Embryonic facial prominence (tissue), 1 donor: ENCODE results near the gene STX16.

Experiments
- DNase-seq: peaks from one replicate; pipeline ENCODE4 v3.0.0-alpha.2; 2016; ENCODE audit errors: extremely low spot score

Gene STX16

DNA sequence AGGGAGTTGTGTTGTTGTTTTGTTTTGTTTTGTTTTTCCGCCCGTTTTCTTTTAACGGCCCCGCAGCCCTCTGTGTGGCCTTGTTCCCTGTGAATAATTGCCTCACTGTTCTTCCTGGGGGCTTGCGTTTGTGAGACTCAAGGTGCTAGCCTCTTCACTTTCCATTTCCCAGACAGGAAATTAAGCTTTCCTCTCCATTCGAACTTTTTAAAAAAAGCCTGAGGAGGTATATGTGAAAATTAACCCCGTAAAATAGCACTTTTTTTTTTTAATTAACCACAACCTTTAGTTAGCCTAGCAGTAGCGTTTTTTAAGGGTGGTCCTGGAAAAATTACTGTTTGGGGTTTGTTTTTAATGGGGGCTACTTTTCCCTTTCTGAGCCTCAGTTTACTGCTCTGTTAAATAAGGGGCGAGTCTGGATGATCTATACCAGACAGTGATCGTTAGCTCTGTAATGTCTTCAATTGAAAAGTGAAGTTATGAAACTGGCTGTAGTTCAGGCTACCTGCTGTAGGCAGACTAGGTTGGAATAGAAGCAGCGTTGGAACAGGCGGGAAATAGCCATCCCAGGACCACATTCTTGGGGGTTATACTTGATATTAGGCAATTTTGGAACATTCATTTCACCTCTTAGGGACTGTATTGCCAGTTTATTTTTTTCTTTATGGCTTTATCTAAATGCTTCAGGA, 1.7 kb downstream of the STX16 start:
- no peak for DNase-seq

- DNase-seq: no peak
Observed at GRCh38 chr20:58654337-58654736, 3.3 kb downstream of the STX16 start.

GRCh38 chr20:58655328-58656107, 4.4 kb downstream of the STX16 start:
- no peak for DNase-seq

DNA sequence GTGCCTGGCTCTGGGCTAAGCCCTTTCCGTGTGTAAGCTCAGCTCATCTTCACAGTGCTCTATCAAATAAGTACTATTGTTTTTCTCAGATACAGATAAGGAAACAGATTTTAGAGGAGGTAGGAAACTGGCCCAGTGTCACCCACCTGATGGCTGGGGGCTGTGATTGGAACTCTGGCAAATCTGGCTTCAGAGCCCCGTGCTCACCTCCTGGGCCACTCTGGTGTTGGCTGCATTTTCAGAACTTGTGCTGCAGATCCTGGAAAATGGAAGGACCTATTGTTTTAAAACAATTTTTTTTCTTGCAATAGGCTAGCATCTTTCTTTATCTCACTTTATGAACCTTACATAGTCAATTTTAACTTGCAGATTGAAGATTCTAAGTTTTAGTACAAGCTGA, 5.7 kb downstream of the STX16 start:
- no peak for DNase-seq

- DNase-seq: no peak
Observed at GRCh38 chr20:58657262-58657661, 6.2 kb downstream of the STX16 start.

DNA sequence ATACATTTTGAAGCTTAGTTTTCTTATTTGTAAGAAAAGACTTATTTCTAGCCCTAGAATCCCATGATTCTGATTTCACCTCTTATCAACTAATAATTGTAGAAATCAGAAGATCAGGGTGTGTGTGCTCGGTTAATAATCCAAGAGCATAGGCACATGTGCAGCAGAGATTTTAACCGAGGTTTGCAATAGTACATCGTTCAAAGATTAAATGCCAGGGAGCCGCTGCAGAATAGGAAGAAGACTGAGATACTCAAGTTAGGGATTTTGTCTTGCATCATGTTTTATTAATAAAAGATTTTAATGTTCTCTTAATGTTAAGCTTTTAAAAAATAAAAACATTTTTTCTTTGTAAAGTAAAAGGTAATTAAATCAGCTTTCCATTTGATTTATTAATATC, 6.9 kb downstream of the STX16 start:
- DNase-seq: no peak

GRCh38 chr20:58658760-58659159, 7.7 kb downstream of the STX16 start:
- no peak for DNase-seq

DNA sequence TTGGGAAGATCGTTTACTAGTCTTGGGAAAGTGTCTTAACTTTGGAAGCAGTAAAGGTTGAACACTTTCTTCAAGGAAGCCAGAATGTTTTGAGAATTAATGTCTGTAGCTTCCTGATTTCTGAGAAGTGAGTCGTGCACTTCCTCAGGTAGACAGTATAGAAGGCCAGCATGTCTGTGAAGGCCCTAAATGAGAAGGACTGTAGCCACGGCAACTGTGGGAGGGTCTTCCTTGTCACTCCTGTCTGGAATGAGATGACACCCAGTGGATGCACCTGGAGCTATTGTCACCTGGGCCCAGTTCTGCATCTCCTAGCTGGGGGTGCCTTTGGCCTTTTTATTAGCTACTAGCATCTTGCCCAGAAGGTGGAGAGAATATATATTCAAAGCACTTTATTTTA, 8.8 kb downstream of the STX16 start:
- DNase-seq: no peak

GRCh38 chr20:58660855-58661597, 9.9 kb downstream of the STX16 start:
- no peak for DNase-seq

DNA sequence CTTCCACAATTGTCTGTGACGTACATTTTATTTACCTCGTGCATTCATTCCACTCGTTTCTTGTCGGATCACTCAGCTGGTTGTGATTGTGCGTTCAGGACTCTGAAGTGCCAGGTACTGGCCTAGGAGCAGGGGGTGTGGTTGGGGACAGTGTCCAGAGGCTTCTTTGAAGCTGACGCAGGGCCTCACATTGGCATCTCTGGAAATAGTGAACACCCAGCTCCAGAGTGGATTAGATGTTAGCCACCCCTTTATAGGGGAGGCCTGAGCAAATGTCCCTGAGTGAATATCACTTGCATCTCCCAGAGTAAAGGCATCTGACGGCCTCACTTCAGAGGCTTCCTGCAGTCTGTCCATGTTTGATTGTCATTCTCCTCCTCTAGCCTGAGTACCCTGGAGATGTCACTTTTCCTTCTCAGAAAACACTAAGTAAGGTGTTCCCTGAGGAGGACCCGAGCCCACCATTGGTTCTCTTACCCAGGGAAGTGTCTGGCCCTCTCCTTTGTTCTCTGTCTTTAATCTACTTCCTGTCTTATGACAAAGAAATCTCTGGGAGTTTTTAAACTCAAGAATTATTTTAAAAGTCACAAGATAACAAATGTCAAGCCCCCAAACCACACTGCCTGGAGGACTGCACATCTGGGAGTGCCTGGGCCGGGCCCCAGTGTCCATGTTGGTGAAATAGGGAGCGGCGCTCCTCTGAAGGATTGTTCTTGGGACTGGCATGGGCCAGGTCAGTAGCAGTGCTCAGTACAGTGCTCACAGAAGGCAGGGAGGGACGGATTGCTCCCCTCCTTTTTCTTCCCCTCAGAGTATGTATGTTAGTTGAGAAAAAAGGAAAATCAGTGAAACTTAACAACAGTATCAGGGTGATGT, 10.8 kb downstream of the STX16 start:
- no peak for DNase-seq

- no peak for DNase-seq
Observed at GRCh38 chr20:58664331-58664730, 13.2 kb downstream of the STX16 start.

GRCh38 chr20:58664883-58665282, 13.8 kb downstream of the STX16 start:
- no peak for DNase-seq

DNA sequence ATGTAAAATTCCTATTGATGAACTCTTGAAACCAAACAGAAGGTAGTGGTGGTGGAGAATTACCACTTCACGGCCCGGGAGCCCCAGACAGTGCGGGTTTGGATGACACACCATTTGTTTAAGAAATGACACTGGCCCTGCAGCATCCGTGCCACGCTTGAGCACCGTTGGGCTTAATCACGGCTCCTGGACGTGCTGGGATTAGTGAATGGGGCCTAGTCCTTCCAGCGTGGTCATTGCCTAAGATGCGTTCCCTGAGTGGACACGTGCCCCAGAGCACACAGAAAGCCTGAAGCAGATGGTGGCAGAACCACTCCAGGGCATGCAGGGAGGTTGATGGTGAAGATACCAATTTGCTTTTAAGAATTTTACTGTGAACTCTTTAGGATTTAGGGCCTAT, 14.5 kb downstream of the STX16 start:
- no peak for DNase-seq

- no peak for DNase-seq
Observed at GRCh38 chr20:58666702-58667101, 15.6 kb downstream of the STX16 start.

DNA sequence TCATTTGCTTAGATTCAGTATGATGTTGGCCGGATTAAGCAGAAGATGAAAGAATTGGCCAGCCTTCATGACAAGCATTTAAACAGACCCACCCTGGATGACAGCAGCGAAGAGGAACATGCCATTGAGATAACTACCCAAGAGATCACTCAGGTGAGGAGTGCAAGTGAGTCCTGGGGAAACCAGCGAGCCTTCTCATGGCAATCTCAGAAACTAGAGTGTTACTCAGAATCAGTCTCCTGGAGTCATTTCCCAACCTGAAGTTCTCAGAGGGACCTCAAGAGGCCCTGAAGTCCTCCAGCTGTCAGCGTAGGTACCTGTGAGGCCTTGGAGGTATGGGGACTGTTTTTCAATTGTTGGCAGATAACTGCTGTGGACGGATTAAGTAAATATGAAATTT, 16.9 kb downstream of the STX16 start:
- DNase-seq: no peak

GRCh38 chr20:58668901-58669286, 17.8 kb downstream of the STX16 start:
- no peak for DNase-seq

- no peak for DNase-seq
Observed at GRCh38 chr20:58669287-58670006, 18.4 kb downstream of the STX16 start.

DNA sequence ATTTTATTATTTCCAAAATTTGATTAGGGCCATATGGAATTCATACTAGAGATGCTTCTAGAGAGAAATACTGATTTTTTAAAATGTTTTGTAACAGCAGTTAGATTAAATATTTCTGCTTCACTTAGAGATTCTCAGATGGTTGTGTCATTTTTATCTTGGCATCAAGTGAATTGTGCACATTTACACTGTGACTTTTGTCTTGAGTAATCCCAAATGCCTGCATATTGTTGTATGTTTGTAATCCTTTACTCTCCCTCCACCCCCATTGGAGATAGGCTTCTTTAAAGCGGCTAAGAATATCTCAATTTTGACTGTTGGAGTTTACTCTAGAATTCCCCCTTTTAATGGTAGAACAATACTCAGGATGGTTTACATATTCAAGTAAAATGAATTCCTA, 19.0 kb downstream of the STX16 start:
- no peak for DNase-seq

DNA sequence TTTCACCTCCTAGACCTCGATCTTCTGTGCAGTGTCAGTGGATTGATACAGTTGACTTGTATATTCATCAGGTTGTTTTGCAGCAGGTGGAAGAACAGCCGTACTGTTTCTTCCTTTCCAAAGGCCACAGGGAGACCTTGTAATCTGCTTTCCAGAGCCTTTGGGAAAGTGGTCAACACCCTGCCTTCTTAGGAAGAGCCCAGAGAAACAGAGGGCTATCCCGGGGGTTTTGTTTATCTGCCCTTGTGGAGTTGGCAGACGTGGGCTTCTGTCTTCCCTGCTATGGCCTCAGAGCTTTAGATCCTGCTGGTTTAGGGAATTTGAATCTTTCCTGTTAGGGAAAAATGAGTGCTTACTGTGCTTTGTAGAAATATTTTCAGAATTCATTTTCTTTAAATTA, 19.6 kb downstream of the STX16 start:
- no peak for DNase-seq

GRCh38 chr20:58673119-58673518, 22.0 kb downstream of the STX16 start:
- DNase-seq: no peak

- no peak for DNase-seq
Observed at GRCh38 chr20:58675146-58675584, 24.1 kb downstream of the STX16 start.
